Heart left ventricle (tissue), 13 donors: Measurements from ENCODE around the gene VARS1.

ENCODE experiments used
- POLR2A ChIP-seq, 2 donors: fragments of 450-650 bp; IDR thresholded peaks; one replicate each; pipeline ENCODE4 v1.6.1; 2017; ENCODE audit warnings: antibody characterized with exemption in 2 of 2, mild to moderate bottlenecking in 2 of 2, moderate library complexity in 2 of 2
- TF ChIP-seq, protein P1 (sequence below), 12 donors: fragments of 200-600 bp; sonication (generic) in 4 of 12; IDR thresholded peaks; one replicate each; pipeline versions ENCODE4 v1.5.0 to v1.8.0; 2018 to 2022; ENCODE audit warnings: antibody characterized with exemption in 12 of 12, mild to moderate bottlenecking in 5 of 12
- donor health status: ischemic (EF 13 %, LVEDD 7.1; RV severe dilation, severe dysfunction).
- donor health status: DM: no; HTN: yes; CAD: no.
- donor health status: DM: no; HTN: no; CAD: no.
- donor health status: ischemic (EF 25% LVEDD 6.9; RV normal size, moderate dysfunction).
- donor health status: ischemic (EF 25% LVEDD 5.7; RV mildly dilated, moderate dysfunction).
- donor health status: ischemic (EF 35%, LVEDD 5.7; RV mildly dilated, moderate dysfunction).
- donor health status: nonischemic (EF 11% LVEDD 7.7; RV severe dilation, severe dysfunction).
- donor health status: DM: yes; HTN: yes; CAD: no.
- donor health status: PGD.
- donor health status: ischemic (EF 29% LVEDD 5.4; RV normal size, mild dysfunction).
- donor health status: nonischemic (EF 23%, LVEDD 6.1; RV moderate dilation, normal function).

GRCh38 chr6:31761343-31761742, 34.2 kb downstream of the VARS1 start:
- no peak for TF ChIP-seq POLR2A (IDR thresholded peaks at IDR 0.05)
- TF ChIP-seq, protein P1, sequence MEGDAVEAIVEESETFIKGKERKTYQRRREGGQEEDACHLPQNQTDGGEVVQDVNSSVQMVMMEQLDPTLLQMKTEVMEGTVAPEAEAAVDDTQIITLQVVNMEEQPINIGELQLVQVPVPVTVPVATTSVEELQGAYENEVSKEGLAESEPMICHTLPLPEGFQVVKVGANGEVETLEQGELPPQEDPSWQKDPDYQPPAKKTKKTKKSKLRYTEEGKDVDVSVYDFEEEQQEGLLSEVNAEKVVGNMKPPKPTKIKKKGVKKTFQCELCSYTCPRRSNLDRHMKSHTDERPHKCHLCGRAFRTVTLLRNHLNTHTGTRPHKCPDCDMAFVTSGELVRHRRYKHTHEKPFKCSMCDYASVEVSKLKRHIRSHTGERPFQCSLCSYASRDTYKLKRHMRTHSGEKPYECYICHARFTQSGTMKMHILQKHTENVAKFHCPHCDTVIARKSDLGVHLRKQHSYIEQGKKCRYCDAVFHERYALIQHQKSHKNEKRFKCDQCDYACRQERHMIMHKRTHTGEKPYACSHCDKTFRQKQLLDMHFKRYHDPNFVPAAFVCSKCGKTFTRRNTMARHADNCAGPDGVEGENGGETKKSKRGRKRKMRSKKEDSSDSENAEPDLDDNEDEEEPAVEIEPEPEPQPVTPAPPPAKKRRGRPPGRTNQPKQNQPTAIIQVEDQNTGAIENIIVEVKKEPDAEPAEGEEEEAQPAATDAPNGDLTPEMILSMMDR (IDR thresholded peaks at IDR 0.05) = no peak
